Measurements from ENCODE around the gene C4BPA. TPM values are rescaled to one million over a fixed set of nuclear protein-coding genes. Genes with fewer than 3 reads are reported as not detected.

The C4BPA gene
- total and polyA plus RNA-seq, 4 donors: 49.5 to 1,527 (median 1,194) TPM

GRCh38 chr1:207084232-207084631, 19.8 kb upstream of the C4BPA start:
- TF ChIP-seq YY1 (IDR thresholded peaks at IDR 0.05) (no peak), NR2F2 (IDR thresholded peaks at IDR 0.05) (no peak), HNF4A (conservative IDR thresholded peaks at IDR 0.05) (no peak)
- Histone ChIP-seq H3K36me3 (ENCODE audit: control insufficient read depth in 4 of 4, insufficient read depth in 3 of 4, low read depth in 1 of 4, low read length in 3 of 4) (no peaks in the 10 kb centered on the region), H3K9ac (ENCODE audit: low read depth in 1 of 2, low read length in 2 of 2) (no peak overlapping the region), H3K4me1 (ENCODE audit: control insufficient read depth in 4 of 4, insufficient read depth in 4 of 4, low read length in 3 of 4) (peaks cover 3 to 32% (median 19%) of the 10 kb centered on the region in 4 donors), H3K4me3 (ENCODE audit: low read depth in 1 of 3, low read length in 3 of 3) (no peak overlapping the region), H3K27me3 (ENCODE audit: control insufficient read depth in 4 of 4, insufficient read depth in 4 of 4, low read length in 3 of 4) (no peaks in the 10 kb centered on the region), H3K27ac (ENCODE audit: low read depth in 1 of 2, low read length in 2 of 2) (no peak overlapping the region), H3K9me3 (ENCODE audit: control insufficient read depth in 4 of 4, low read length in 3 of 4) (no peaks in the 10 kb centered on the region)
- DNase-seq (ENCODE audit: low spot score): no peak
- WGBS: 73% methylated on average over 2 of the region's 2 CpGs

DNA sequence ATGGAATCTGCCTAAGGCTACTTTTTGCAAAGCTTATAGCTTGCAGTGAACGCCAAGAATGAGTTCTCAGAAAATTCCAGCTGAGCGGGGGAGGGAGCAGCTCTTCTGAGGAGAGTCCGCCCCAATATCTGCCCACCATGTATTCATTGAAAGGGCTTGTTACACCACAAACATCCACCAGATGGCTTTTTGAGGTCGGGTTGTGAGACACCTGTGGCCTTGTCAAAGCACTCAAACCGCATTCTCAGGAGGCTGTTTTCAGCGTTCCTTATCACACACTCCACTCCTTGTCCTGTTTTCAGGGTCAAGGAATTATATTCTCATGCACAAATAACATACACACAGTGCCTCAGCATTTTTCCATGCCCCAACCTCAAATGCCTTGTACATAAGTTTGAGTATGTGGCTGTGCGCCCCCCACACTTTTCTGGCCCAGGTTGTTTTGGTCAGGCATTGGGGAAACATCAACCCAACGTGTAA, 19.3 kb upstream of the C4BPA start:
- peak; percentile 57 for DNase-seq (ENCODE audit: low spot score)
- WGBS: 22% methylated on average over 8 of the region's 8 CpGs
- no peaks in the 10 kb centered on the region for H3K36me3 ChIP-seq (ENCODE audit: control insufficient read depth in 4 of 4, insufficient read depth in 3 of 4, low read depth in 1 of 4, low read length in 3 of 4)
- H3K27me3 ChIP-seq (ENCODE audit: control insufficient read depth in 4 of 4, insufficient read depth in 4 of 4, low read length in 3 of 4): no peaks in the 10 kb centered on the region
- no peak overlapping the region for H3K4me3 ChIP-seq (ENCODE audit: low read depth in 1 of 3, low read length in 3 of 3)
- no peak overlapping the region for H3K9ac ChIP-seq (ENCODE audit: low read depth in 1 of 2, low read length in 2 of 2)
- H3K27ac ChIP-seq (ENCODE audit: low read depth in 1 of 2, low read length in 2 of 2): no peak overlapping the region
- TF ChIP-seq RAD21 (IDR thresholded peaks at IDR 0.05): peak; percentile 84 to 90
- no peak for TF ChIP-seq NR2F2 (IDR thresholded peaks at IDR 0.05)
- peak; percentile 34 for TF ChIP-seq YY1 (IDR thresholded peaks at IDR 0.05)
- TF ChIP-seq, protein P1, sequence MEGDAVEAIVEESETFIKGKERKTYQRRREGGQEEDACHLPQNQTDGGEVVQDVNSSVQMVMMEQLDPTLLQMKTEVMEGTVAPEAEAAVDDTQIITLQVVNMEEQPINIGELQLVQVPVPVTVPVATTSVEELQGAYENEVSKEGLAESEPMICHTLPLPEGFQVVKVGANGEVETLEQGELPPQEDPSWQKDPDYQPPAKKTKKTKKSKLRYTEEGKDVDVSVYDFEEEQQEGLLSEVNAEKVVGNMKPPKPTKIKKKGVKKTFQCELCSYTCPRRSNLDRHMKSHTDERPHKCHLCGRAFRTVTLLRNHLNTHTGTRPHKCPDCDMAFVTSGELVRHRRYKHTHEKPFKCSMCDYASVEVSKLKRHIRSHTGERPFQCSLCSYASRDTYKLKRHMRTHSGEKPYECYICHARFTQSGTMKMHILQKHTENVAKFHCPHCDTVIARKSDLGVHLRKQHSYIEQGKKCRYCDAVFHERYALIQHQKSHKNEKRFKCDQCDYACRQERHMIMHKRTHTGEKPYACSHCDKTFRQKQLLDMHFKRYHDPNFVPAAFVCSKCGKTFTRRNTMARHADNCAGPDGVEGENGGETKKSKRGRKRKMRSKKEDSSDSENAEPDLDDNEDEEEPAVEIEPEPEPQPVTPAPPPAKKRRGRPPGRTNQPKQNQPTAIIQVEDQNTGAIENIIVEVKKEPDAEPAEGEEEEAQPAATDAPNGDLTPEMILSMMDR (IDR thresholded peaks at IDR 0.05; ENCODE audit: low read depth, low read length, missing input control): peak; percentile 69
- peak; percentile 9 for TF ChIP-seq SP1 (IDR thresholded peaks at IDR 0.05)
- no peak for TF ChIP-seq TAF1 (conservative IDR thresholded peaks at IDR 0.05)
- TF ChIP-seq HNF4A (conservative IDR thresholded peaks at IDR 0.05): peak in 1 of 2 donors; percentile 7
- TF ChIP-seq, protein P2, sequence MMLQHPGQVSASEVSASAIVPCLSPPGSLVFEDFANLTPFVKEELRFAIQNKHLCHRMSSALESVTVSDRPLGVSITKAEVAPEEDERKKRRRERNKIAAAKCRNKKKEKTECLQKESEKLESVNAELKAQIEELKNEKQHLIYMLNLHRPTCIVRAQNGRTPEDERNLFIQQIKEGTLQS (IDR thresholded peaks at IDR 0.05): no peak
- H3K4me1 ChIP-seq (ENCODE audit: control insufficient read depth in 4 of 4, insufficient read depth in 4 of 4, low read length in 3 of 4): peaks cover 3 to 32% (median 19%) of the 10 kb centered on the region in 4 donors
- no peaks in the 10 kb centered on the region for H3K9me3 ChIP-seq (ENCODE audit: control insufficient read depth in 4 of 4, low read length in 3 of 4)

DNA sequence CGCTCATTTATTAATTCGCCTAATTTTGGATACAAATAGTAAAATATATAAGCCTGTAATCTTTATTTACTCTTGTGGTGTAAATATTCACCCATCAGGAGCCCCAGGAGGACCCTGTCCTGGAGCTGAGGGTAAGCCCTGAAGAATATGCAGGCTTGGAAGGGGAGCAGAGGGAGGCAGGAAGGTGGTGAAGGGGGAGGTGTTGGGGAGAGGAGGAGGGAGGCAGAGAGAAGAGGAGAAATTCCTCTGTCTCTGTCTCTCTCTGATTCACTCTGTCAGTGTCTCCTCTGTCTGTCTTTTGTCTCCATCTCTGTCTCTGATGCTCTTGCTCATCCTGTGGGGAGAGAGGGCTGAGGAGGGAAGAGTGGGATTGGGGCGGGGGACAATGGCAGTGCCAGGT, 18.1 kb upstream of the C4BPA start:
- DNase-seq (ENCODE audit: low spot score): no peak
- Histone ChIP-seq H3K9me3 (ENCODE audit: control insufficient read depth in 4 of 4, low read length in 3 of 4) (no peaks in the 10 kb centered on the region), H3K27ac (ENCODE audit: low read depth in 1 of 2, low read length in 2 of 2) (peak overlapping the region in 1 of 2 donors; percentile 31), H3K36me3 (ENCODE audit: control insufficient read depth in 4 of 4, insufficient read depth in 3 of 4, low read depth in 1 of 4, low read length in 3 of 4) (no peaks in the 10 kb centered on the region), H3K27me3 (ENCODE audit: control insufficient read depth in 4 of 4, insufficient read depth in 4 of 4, low read length in 3 of 4) (no peaks in the 10 kb centered on the region), H3K9ac (ENCODE audit: low read depth in 1 of 2, low read length in 2 of 2) (no peak overlapping the region), H3K4me3 (ENCODE audit: low read depth in 1 of 3, low read length in 3 of 3) (no peak overlapping the region), H3K4me1 (ENCODE audit: control insufficient read depth in 4 of 4, insufficient read depth in 4 of 4, low read length in 3 of 4) (peaks cover 3 to 32% (median 19%) of the 10 kb centered on the region in 4 donors)
- TF ChIP-seq RXRA (IDR thresholded peaks at IDR 0.05): no peak
- TF ChIP-seq, protein P2 (IDR thresholded peaks at IDR 0.05): no peak
- no peak for TF ChIP-seq RAD21 (IDR thresholded peaks at IDR 0.05)
- TF ChIP-seq, protein P1 (IDR thresholded peaks at IDR 0.05; ENCODE audit: low read depth, low read length, missing input control): no peak
- TF ChIP-seq JUND (IDR thresholded peaks at IDR 0.05): no peak
- TF ChIP-seq GABPA (IDR thresholded peaks at IDR 0.05 in 1 of 2, conservative IDR thresholded peaks at IDR 0.05 in 1 of 2): no peak
- TF ChIP-seq FOXA1 (IDR thresholded peaks at IDR 0.05): no peak
- no peak for TF ChIP-seq TAF1 (conservative IDR thresholded peaks at IDR 0.05)
- TF ChIP-seq YY1 (IDR thresholded peaks at IDR 0.05): no peak
- no peak for TF ChIP-seq HNF4A (conservative IDR thresholded peaks at IDR 0.05)
- WGBS: 59% methylated on average over 3 of the region's 3 CpGs

Measured in liver (tissue), 9 donors.